Measurements from ENCODE around the gene SPIN4.

DNA sequence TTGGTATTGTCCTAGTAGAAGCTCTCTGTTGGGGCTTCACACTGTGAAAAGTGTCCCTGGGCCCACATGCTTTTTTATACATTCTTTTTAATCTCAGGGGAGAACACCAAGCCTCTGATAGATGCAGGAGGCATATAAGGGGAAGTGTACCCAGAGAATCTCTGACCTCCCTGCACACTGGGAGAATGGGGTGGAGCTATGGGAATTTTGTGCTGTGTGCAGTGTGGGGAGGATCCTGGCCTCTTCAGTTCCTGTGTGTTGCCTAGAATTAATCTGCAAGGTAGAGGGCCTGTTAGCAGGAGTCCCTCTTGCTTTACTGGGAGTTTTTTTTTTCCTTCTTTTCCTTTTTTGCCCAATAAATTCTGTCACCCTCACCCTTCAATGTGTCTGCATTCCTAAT lies 49.2 kb upstream of the SPIN4 start:
- TF ChIP-seq, protein P1, sequence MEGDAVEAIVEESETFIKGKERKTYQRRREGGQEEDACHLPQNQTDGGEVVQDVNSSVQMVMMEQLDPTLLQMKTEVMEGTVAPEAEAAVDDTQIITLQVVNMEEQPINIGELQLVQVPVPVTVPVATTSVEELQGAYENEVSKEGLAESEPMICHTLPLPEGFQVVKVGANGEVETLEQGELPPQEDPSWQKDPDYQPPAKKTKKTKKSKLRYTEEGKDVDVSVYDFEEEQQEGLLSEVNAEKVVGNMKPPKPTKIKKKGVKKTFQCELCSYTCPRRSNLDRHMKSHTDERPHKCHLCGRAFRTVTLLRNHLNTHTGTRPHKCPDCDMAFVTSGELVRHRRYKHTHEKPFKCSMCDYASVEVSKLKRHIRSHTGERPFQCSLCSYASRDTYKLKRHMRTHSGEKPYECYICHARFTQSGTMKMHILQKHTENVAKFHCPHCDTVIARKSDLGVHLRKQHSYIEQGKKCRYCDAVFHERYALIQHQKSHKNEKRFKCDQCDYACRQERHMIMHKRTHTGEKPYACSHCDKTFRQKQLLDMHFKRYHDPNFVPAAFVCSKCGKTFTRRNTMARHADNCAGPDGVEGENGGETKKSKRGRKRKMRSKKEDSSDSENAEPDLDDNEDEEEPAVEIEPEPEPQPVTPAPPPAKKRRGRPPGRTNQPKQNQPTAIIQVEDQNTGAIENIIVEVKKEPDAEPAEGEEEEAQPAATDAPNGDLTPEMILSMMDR (IDR thresholded peaks at IDR 0.05; ENCODE audit: low read length) = no peak
- TF ChIP-seq EZH2 (IDR thresholded peaks at IDR 0.05; ENCODE audit: borderline replicate concordance, low read length) = no peak

Data from OCI-LY1 (cell line).